ENCODE data around the gene NPIPA7. TPM values are rescaled to one million over a fixed set of nuclear protein-coding genes. Genes with fewer than 3 reads are reported as not detected.
"Not testable (repeated sequence)": the region's sequence is repeated elsewhere in the genome, so short reads cannot be mapped to it uniquely, and the experiment has no call there.

NPIPA7 gene
- total RNA-seq, 4 donors from 2014 or later, result 4.6 to 9.0 TPM; not detected in 2

DNA sequence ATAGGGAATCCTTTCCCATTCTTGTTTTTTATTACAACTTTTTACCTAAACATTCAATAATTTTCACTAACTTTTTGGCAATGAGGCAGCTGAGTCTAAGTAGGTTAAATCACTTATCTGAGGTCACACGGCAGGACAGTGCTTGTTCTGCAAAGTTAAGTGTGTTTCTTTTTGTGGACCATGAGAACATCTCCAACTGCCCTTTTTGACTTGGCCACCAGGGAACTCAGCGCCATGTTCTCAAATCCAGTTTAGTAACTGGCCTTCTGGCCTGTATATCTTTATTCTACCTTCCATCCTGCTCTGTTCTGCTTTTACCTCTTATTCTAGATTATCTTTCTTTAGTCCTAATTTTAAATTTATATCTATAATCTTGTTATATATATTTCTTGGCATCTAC, 23.4 kb downstream of the NPIPA7 start:
- H3K4me1 ChIP-seq, H3K36me3 ChIP-seq, DNase-seq, H3K27ac ChIP-seq, H3K4me3 ChIP-seq, H3K9me3 ChIP-seq, H3K27me3 ChIP-seq: not testable (repeated sequence)

DNA sequence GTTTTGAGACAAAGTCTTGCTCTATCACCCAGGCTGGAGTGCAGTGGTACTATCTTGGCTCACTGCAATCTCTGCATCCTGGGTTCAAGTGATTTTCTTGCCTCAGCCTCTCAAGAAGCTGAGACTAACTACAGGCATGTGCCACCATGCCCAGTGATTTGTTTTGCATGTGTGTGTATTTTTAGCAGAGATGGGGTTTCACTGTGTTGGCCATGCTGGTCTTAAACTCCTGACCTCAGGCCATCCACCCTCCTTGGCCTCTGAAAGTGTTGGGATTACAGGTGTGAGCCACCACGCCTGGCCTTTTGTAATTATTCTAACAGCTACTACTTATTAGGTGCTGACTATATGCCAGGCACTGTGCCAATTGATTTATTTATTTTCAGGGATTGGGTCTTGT, 25.3 kb downstream of the NPIPA7 start:
- H3K27me3 ChIP-seq, H3K4me1 ChIP-seq, H3K27ac ChIP-seq, DNase-seq, H3K36me3 ChIP-seq, H3K9me3 ChIP-seq, H3K4me3 ChIP-seq: not testable (repeated sequence)

DNA sequence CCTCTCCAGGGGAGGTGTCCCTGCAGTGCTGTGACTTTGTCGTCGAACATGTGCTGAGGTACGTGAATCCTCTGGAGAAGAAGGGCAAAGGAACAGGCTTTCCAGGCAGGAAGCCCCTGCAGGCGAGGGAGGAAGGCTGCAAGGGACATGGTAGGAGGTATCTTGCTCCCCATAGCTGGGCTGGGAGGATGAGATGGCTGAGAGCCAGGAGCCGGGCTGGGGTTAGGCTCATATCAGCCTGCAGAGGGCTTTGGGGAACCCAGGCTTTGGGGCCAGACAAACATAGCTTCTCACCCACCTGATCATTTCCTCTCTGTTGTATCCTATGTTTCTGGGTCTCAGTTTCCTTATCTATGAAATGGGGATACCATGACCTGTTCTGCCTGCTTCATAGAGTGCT, 26.5 kb downstream of the NPIPA7 start:
- not testable (repeated sequence) for H3K4me1 ChIP-seq, DNase-seq, H3K36me3 ChIP-seq, H3K4me3 ChIP-seq, H3K27me3 ChIP-seq, H3K9me3 ChIP-seq, H3K27ac ChIP-seq

DNA sequence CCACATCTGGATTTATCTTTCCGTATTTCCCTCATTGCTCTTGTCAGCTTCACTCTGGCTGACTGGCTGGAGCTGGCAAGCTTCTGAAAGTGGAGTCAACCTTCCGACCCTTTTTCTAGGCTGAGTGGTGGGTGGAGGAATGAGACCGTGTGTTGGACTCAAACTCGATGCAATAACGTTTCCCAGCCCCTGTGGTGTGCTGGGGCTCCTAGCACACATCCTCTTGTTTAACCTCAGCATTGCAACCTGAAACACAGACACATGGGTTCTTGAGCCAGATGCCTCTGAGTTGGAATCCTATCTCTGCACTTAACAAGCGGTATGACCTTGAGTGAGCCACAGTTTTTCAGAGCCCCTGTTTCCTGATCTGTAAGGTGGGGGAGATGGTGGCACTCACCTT, 29.5 kb downstream of the NPIPA7 start:
- not testable (repeated sequence) for H3K9me3 ChIP-seq, DNase-seq, H3K27me3 ChIP-seq, H3K4me1 ChIP-seq, H3K27ac ChIP-seq, H3K36me3 ChIP-seq, H3K4me3 ChIP-seq

DNA sequence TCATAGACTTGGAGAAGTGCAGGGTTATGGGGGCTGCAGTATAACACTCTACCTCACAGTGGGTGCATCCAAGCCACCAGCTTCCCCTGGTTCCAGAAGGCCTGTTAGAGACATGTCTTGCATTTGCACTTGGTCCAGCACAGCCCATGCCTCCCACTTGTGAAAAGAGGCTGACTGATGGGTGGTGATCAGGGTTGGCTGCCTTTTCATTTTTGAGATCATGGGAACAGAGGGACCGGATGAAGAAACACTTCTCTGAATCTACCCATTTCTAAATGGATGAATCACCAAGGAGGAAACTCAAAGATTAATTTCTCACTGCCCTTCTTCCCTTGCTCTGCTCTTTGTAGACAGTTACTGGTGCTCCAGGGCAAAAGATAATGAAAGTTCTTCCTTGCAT, 34.8 kb downstream of the NPIPA7 start:
- not testable (repeated sequence) for H3K4me1 ChIP-seq, H3K9me3 ChIP-seq, H3K4me3 ChIP-seq, H3K36me3 ChIP-seq, H3K27ac ChIP-seq, DNase-seq, H3K27me3 ChIP-seq

DNA sequence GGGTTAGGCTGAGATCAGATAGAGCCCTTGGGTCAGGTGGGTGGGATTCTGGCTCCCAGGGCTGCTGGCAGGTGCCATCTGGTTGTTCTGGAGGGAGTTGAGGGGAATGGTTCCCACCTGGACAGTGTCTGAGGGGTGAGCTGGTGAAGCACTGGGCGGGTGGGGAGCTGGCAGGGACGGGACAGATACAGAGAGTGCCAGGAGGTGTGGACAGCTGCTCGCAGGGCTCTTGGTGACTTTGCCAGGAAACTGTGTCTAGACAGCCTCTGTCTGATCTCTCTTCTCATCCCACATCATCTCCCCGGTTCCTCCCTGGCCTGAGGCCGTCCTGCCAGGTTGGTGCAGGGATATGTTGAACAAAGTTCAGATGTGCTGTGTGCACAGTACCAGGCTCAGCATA, 38.1 kb downstream of the NPIPA7 start:
- H3K36me3 ChIP-seq, H3K9me3 ChIP-seq, DNase-seq, H3K4me3 ChIP-seq, H3K4me1 ChIP-seq, H3K27me3 ChIP-seq, H3K27ac ChIP-seq: not testable (repeated sequence)

DNA sequence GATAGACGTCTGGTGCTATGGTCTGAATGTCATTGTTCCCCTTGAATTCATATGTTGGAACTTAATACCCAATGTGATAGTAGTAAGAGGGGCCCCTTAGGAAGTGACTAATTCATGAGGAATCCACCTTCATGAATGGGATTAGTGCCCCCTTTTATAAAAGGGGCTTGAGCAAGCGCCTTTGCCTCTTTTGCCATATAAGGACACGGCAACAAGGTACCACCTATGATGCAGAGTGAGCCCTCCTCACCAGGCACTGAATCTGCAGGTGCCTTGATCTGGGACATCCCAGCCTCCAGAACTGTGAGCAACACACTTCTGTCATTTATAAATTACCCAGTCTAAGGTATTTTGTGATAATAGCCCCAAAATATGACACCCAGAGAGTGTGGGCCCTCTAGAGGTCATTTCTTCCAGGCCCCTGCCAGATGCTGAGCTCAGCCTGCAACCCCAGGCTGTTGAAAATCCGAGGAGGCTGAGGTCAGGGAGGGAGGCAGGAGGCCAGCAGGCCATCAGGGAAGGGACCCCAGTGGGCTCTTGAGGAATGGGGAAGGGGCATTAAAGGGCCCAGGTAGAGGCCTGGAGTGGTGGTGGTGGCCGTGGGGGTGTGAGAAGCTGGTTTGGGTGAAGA, 39.1 kb downstream of the NPIPA7 start:
- DNase-seq, result not testable (repeated sequence)

DNA sequence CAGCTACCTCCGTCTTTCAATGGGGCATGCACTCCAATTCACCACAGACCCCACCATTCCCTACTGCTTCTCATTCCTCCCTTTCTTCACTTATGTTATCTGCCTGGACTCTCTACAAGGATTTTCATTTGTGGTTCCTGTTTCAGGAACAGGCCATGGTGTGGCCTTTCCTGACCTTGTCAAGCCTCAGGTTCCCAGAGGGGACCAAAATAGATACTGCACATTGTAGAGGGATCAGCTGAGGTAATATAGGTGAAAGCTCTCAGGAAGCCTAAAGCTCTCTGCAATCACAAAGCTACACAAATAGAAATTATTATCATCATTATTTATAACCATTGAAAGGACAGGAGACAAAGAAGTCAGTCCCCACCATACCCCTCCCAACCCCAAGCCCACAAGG, 41.6 kb downstream of the NPIPA7 start:
- H3K4me1 ChIP-seq, H3K36me3 ChIP-seq, H3K27me3 ChIP-seq, H3K27ac ChIP-seq, DNase-seq, H3K4me3 ChIP-seq, H3K9me3 ChIP-seq: not testable (repeated sequence)

More for the DNA sequence above, 39.1 kb downstream of the NPIPA7 start:
- not testable (repeated sequence) for H3K27ac ChIP-seq, H3K4me3 ChIP-seq, H3K36me3 ChIP-seq, H3K4me1 ChIP-seq, H3K9me3 ChIP-seq, H3K27me3 ChIP-seq

DNA sequence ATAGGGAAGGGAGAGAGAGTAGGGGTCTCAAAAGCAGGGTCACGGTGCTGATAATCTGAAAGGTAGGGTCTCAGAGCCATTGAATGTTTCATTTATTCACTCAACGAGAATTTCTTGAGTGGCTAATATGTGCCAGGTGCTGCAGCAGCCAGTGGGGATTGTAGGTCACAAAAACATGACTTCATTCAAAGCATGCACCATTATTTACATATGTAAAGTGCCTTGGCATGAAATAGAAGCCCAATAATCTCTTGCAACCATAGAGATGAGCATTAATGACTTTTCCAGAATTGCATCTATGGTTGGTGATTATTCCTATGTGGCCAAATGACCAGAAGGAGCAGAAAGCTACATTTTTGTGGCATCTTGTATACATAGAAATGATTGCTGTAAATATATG, 46.2 kb downstream of the NPIPA7 start:
- H3K4me1 ChIP-seq, H3K27ac ChIP-seq, DNase-seq, H3K4me3 ChIP-seq, H3K9me3 ChIP-seq, H3K27me3 ChIP-seq, H3K36me3 ChIP-seq: not testable (repeated sequence)

DNA sequence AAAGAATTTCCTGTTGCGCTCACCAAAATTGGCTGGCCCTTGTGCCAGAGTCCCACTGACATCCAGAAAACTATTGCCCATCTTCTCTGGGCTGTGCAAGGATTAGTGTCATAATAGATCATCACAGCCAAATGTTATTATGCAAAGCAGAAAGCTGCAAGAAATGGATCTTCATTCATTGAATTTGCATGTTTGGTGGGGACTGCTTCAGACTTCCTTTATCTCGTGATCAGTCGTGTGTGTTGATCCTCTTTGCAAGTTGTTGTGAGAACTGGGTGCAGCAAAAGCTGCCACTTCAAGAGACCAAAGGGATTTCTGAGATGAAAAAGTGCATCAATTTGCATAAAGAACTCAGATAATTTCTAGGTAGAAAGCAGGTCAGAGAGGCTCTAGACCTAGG, 52.2 kb downstream of the NPIPA7 start:
- H3K4me3 ChIP-seq, H3K9me3 ChIP-seq, H3K36me3 ChIP-seq, H3K4me1 ChIP-seq, DNase-seq, H3K27ac ChIP-seq, H3K27me3 ChIP-seq: not testable (repeated sequence)

DNA sequence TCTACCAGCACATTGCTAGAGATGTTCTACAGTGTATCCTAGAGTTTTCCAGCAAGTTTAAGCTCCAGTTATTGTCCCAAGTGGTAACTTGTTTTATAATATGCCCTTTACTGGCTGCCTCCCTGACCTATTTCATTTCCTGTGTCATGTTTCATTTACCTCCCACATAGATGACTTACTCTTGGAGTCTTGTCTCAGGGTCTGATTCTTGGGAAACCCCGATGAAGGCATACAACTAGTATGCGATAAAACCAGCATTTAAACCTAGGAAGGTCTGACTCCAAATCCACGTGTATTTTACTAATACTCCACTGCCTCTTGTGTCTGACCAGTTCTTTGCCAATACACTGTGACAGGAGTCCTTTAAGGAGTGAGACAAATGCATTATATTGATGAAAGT, 55.8 kb downstream of the NPIPA7 start:
- DNase-seq, H3K4me1 ChIP-seq, H3K27ac ChIP-seq, H3K4me3 ChIP-seq, H3K36me3 ChIP-seq, H3K9me3 ChIP-seq, H3K27me3 ChIP-seq: not testable (repeated sequence)

DNA sequence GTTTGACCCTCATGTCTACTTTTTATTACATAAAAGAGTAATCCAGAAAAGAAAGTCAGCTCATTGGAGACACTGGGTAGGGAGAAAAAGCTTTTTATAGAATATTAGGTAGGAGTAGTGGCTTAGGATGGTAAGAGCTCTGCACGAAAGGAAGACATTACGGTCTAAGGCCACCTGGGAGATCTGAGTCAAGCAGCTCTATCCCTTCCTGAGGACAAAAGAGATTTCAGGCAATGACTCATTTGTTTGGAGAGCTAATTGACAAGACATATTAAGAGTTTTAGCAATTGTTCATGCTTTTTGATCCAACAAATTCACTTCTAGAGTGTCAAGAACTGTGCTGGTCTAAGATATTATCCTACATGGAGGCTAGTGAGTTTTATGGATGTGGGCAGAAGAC, 62.5 kb downstream of the NPIPA7 start:
- not testable (repeated sequence) for H3K36me3 ChIP-seq, H3K27ac ChIP-seq, H3K9me3 ChIP-seq, H3K4me3 ChIP-seq, DNase-seq, H3K27me3 ChIP-seq, H3K4me1 ChIP-seq

Small RNAs within 50 kb of the gene (small RNA-seq; reads per million reads assigned to genes)
- gene AC138969.3, result 0 reads per million in 2 donors
- 0 reads per million in 2 donors for gene MIR6511A3
- 0 reads per million in 2 donors for gene MIR6770-2

Other genes with a start within 250 kb of the NPIPA7 start
- 100 to 1,000 TPM in 1 of 4 donors, 10 to 100 TPM in 3; 12.4 to 113 (median 76.2) TPM for gene ABCC6, start 155.6 kb upstream of the NPIPA7 start, total RNA-seq
- gene NOMO3, start 146.6 kb upstream of the NPIPA7 start, total RNA-seq, result 10 to 100 TPM; 28.1 to 70.4 (median 51.1) TPM